Adrenal gland (tissue), 5 donors: ENCODE results near the gene AJUBA.
"Not testable (repeated sequence)": the region's sequence is repeated elsewhere in the genome, so short reads cannot be mapped to it uniquely, and the experiment has no call there.

Experiments
- POLR2A ChIP-seq, 2 donors: fragments of 450-650 bp; IDR thresholded peaks; one replicate each; pipeline ENCODE4 v1.6.1; 2017; ENCODE audit warnings: antibody characterized with exemption in 2 of 2, mild to moderate bottlenecking in 2 of 2, moderate library complexity in 1 of 2
- TF ChIP-seq, protein P1 (sequence below), 6 experiments: fragments of 450-650 bp in 4 of 6; fragments of 200-600 bp in 2 of 6; sonication (generic) in 1 of 6; IDR thresholded peaks; 1 replicate in 5 of 6; 2 replicates in 1 of 6; pipeline versions ENCODE4 v1.5.1 to v1.8.0; 2016 to 2021; ENCODE audit warnings: antibody characterized with exemption in 6 of 6, mild to moderate bottlenecking in 2 of 6, moderate library complexity in 1 of 6
- donor health status: DM: no; HTN: no; CAD: no.

- TF ChIP-seq, protein P1, sequence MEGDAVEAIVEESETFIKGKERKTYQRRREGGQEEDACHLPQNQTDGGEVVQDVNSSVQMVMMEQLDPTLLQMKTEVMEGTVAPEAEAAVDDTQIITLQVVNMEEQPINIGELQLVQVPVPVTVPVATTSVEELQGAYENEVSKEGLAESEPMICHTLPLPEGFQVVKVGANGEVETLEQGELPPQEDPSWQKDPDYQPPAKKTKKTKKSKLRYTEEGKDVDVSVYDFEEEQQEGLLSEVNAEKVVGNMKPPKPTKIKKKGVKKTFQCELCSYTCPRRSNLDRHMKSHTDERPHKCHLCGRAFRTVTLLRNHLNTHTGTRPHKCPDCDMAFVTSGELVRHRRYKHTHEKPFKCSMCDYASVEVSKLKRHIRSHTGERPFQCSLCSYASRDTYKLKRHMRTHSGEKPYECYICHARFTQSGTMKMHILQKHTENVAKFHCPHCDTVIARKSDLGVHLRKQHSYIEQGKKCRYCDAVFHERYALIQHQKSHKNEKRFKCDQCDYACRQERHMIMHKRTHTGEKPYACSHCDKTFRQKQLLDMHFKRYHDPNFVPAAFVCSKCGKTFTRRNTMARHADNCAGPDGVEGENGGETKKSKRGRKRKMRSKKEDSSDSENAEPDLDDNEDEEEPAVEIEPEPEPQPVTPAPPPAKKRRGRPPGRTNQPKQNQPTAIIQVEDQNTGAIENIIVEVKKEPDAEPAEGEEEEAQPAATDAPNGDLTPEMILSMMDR (IDR thresholded peaks at IDR 0.05): not testable (repeated sequence)
- TF ChIP-seq POLR2A (IDR thresholded peaks at IDR 0.05): not testable (repeated sequence)
These were observed 16.2 kb downstream of the AJUBA start for GRCh38 chr14:22965916-22966782.
